Measurements from ENCODE around the gene MYH11. TPM values are rescaled to one million over a fixed set of nuclear protein-coding genes. Genes with fewer than 3 reads are reported as not detected.
A peak's percentile ranks its signal among the peaks of the same experiment; 100 is the strongest.

MYH11 gene
- total and polyA plus RNA-seq, 2 of the 13 experiments (the other 11 are each of a cell fraction or from before 2014, with no cell fraction given), result not detected

DNA sequence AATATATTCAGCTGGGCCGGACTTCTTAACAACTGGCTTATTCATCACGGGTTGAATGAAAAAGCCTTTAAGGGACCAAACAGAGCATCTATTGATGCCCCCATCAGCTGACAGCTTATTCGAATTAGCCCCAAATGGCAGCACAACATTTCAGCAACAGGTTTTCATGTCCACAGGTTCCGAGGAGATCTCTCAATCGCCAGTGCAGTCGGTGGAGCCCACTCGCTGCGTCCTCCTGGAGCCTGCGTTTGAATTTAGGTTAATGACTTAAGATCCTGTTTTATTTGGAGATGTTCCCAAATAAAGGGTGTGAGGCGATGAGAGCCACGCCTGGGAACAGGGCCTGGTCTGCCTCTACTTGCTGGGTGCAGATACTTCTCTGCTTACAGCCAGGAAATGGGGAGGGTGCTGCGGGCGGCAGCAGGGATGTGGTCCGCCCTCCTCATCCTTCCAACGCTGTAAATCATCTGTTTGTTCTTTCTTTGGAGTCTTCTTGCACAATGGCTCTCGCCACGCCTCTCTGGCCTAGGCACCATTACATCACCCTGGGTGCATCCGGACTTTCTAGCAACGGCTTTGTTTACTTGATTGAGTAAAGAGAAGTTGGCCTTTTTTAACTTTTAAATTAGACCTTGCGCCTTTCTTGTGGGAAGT is 184.2 kb downstream of the MYH11 start (continued):
- TF ChIP-seq POLR2G (IDR thresholded peaks at IDR 0.05; ENCODE audit: low read depth, low read length), result peak; percentile 88
- TF ChIP-seq, protein P1, sequence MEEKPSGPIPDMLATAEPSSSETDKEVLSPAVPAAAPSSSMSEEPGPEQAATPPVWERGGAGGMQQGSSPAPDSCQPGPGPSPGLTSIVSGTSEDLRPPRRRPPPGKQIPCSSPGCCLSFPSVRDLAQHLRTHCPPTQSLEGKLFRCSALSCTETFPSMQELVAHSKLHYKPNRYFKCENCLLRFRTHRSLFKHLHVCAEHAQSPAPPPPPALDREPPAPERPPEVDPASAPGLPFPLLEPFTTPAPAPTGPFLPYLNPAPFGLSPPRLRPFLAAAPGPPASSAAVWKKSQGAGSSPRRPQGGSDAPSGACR (CRISPR knock-in tag; IDR thresholded peaks at IDR 0.05), result peak; percentile 77
- TF ChIP-seq MBNL3 (CRISPR knock-in tag; conservative IDR thresholded peaks at IDR 0.05), result no peak
- TF ChIP-seq EZH2 (conservative IDR thresholded peaks at IDR 0.05; ENCODE audit: low read depth, low read length), result no peak
- peak; percentile 91 for TF ChIP-seq ZMYM3 (CRISPR knock-in tag; IDR thresholded peaks at IDR 0.05)
- TF ChIP-seq CEBPB (IDR thresholded peaks at IDR 0.05; ENCODE audit: borderline replicate concordance, low read depth, low read length), result peak; percentile 100
- TF ChIP-seq KLF15 (CRISPR knock-in tag; IDR thresholded peaks at IDR 0.05; ENCODE audit: borderline replicate concordance), result no peak; the same call in 1 of the 2 replicates
- TF ChIP-seq RXRA (CRISPR knock-in tag; IDR thresholded peaks at IDR 0.05), result peak; percentile 96
- peak; percentile 93 for TF ChIP-seq TCF7 (IDR thresholded peaks at IDR 0.05; ENCODE audit: low read depth)
- peak; percentile 96 for TF ChIP-seq REPIN1 (CRISPR knock-in tag; IDR thresholded peaks at IDR 0.05; ENCODE audit: borderline replicate concordance, low read depth)
- peak; percentile 98 for TF ChIP-seq XRCC5 (optimal IDR thresholded peaks at IDR 0.05; ENCODE audit: low read length)
- TF ChIP-seq ZNF431 (CRISPR knock-in tag; IDR thresholded peaks at IDR 0.05; ENCODE audit: borderline replicate concordance, low read depth), result peak; percentile 90; the same call in 1 of the 2 replicates
- TF ChIP-seq KLF16 (CRISPR knock-in tag; IDR thresholded peaks at IDR 0.05), result peak in 1 of 2 experiments; percentile 100; a peak in 2 of 4 replicates
- TF ChIP-seq, protein P2, sequence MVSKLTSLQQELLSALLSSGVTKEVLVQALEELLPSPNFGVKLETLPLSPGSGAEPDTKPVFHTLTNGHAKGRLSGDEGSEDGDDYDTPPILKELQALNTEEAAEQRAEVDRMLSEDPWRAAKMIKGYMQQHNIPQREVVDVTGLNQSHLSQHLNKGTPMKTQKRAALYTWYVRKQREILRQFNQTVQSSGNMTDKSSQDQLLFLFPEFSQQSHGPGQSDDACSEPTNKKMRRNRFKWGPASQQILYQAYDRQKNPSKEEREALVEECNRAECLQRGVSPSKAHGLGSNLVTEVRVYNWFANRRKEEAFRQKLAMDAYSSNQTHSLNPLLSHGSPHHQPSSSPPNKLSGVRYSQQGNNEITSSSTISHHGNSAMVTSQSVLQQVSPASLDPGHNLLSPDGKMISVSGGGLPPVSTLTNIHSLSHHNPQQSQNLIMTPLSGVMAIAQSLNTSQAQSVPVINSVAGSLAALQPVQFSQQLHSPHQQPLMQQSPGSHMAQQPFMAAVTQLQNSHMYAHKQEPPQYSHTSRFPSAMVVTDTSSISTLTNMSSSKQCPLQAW (CRISPR knock-in tag; IDR thresholded peaks at IDR 0.05), result peak; percentile 97
- TF ChIP-seq, protein P3, sequence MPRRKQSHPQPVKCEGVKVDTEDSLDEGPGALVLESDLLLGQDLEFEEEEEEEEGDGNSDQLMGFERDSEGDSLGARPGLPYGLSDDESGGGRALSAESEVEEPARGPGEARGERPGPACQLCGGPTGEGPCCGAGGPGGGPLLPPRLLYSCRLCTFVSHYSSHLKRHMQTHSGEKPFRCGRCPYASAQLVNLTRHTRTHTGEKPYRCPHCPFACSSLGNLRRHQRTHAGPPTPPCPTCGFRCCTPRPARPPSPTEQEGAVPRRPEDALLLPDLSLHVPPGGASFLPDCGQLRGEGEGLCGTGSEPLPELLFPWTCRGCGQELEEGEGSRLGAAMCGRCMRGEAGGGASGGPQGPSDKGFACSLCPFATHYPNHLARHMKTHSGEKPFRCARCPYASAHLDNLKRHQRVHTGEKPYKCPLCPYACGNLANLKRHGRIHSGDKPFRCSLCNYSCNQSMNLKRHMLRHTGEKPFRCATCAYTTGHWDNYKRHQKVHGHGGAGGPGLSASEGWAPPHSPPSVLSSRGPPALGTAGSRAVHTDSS (CRISPR knock-in tag; conservative IDR thresholded peaks at IDR 0.05), result no peak
- peak; percentile 94 for TF ChIP-seq HNF4A (CRISPR knock-in tag; IDR thresholded peaks at IDR 0.05)
- no peak for TF ChIP-seq ZNF468 (CRISPR knock-in tag; IDR thresholded peaks at IDR 0.05)
- no peak for TF ChIP-seq HCFC1 (IDR thresholded peaks at IDR 0.05; ENCODE audit: low read depth, low read length)
- no peak for TF ChIP-seq ZNF17 (CRISPR knock-in tag; IDR thresholded peaks at IDR 0.05)
- peak; percentile 92 for TF ChIP-seq RFXAP (CRISPR knock-in tag; IDR thresholded peaks at IDR 0.05; ENCODE audit: borderline replicate concordance)
- TF ChIP-seq, protein P4, sequence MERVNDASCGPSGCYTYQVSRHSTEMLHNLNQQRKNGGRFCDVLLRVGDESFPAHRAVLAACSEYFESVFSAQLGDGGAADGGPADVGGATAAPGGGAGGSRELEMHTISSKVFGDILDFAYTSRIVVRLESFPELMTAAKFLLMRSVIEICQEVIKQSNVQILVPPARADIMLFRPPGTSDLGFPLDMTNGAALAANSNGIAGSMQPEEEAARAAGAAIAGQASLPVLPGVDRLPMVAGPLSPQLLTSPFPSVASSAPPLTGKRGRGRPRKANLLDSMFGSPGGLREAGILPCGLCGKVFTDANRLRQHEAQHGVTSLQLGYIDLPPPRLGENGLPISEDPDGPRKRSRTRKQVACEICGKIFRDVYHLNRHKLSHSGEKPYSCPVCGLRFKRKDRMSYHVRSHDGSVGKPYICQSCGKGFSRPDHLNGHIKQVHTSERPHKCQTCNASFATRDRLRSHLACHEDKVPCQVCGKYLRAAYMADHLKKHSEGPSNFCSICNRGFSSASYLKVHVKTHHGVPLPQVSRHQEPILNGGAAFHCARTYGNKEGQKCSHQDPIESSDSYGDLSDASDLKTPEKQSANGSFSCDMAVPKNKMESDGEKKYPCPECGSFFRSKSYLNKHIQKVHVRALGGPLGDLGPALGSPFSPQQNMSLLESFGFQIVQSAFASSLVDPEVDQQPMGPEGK (CRISPR knock-in tag; IDR thresholded peaks at IDR 0.05), result peak; percentile 94
- TF ChIP-seq ZFP62 (CRISPR knock-in tag; IDR thresholded peaks at IDR 0.05), result no peak
- no peak; the same call in 1 of the 2 replicates for TF ChIP-seq ZNF749 (CRISPR knock-in tag; IDR thresholded peaks at IDR 0.05; ENCODE audit: borderline replicate concordance)
- TF ChIP-seq HES4 (CRISPR knock-in tag; IDR thresholded peaks at IDR 0.05; ENCODE audit: borderline replicate concordance), result no peak; the same call in 1 of the 2 replicates

Data from HepG2 (cell line).